GF-D8 (cell line): ENCODE data around the gene BRD1.

Experiments used
- DNase-seq: peaks from one replicate; lab custom pipeline; 2025; lab: John Stamatoyannopoulos, UW

Gene BRD1

DNA sequence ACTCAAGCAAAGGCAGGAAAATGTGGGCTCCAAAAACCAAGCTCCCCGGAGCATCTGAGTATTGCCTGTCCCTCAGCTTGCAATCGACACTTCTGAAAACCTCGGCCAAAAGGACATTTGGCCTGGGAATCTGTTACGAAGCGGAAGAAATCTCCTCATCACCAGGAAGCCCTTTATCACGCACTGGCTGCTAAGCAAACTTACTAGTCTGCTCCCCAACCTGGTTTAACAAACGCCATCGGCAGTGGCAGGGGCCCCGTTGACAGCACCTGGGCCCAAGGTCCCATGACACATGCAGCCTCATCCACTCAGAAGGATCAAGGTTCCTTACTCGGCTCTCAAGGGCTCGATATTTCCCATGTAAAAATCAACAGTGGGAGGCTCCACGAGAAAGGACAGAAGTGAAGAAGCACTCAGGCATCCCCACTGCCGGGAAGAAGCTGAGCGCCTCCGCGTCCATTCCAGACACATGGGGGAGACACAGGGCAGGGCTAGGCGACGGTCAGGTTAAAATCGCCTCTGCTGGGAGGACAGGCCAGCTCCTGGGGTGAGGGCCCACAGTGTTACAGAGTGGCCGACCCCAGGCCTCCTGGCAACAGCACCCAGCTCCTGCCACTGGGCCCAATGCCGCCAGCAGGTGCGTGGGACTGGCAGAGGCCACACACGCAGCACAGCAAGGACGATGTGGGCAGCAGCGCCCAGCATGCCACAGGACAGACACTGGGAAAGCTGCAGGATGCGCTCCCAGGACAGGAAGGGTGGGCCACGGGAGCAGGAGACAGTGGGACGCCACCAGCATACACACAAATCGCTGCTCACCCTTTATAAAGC lies 27.1 kb downstream of the BRD1 start:
- DNase-seq = no peak

DNA sequence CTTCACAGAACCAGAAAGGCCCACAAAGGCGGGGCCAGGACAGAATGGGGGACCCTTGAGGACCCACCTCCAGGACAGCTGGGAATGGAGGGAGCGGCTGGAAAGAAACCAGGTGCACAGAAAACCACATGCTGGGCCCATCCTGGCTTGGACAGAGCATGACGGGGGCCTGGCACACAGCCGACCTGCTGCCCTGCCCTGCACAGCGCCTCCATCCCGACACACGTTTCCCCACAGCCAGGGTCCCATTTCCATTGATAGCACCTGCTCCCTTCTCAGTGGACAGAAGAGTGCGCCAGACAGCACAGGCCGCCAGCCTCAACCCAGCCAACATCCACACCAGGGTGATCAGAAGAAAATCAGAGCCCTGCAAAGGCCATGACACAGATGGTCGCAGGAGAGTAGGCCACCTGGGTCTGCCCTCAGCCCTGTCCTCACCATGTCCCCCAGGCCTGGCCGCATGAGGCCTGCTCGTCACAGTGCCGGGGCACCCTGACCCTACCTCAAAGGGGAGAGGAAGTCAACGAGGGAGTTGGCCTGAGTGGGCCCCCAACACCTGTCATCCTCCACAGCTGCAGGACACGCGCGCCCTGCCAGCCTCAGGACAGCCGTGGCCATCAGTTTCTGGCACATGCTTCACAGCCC lies 28.1 kb downstream of the BRD1 start:
- no peak for DNase-seq

DNA sequence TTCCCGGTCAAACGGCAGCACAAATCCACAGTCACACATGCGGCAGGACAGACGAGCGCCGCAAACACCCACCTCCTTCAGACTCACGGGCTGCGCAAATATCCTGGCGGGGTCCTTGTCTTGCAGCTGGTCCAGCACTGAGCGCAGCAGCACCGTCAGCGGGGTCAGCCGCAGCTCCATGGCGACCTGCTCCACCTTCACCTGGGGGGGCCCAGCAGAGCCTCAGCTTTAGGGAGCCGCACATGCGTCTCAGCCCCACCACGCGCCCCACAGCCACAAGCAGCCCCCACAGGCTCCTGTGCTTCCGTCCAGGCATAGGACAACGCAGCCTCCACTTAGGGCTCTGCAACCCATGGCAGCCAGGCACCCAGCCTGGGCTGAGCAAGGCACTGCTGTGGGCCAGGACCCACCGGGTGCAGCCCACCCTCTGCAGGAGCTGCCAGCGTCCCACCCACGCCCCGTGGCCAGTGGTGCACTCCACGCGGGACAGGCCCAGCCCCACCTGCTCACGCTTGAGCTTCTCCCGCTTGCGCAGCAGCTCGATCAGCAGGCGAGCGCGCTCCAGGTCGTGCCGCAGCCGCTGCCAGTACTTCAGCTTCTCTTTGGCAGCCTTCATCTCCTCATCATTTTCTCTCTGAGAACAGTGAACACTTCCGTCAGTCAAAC lies 29.1 kb downstream of the BRD1 start:
- DNase-seq = no peak

DNA sequence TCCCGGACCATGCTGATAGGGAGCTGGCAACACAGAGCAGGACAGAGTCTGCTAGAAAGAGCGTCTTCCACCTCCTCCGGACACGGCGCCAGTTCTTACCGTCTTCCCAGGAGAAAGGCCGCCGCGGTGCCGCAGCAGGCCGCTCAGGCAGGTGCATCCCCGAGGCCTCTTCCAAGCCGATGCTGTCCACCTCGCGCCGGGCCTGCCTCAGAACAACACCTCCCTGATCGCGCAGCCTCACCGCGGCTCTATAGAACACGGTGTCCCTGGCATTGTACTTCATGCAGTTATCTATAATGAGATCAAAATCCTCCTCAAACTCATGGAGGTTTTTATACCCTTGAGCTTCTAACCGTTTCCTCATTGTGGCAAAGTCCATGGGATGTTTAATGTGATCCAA lies 30.0 kb downstream of the BRD1 start:
- no peak for DNase-seq

DNA sequence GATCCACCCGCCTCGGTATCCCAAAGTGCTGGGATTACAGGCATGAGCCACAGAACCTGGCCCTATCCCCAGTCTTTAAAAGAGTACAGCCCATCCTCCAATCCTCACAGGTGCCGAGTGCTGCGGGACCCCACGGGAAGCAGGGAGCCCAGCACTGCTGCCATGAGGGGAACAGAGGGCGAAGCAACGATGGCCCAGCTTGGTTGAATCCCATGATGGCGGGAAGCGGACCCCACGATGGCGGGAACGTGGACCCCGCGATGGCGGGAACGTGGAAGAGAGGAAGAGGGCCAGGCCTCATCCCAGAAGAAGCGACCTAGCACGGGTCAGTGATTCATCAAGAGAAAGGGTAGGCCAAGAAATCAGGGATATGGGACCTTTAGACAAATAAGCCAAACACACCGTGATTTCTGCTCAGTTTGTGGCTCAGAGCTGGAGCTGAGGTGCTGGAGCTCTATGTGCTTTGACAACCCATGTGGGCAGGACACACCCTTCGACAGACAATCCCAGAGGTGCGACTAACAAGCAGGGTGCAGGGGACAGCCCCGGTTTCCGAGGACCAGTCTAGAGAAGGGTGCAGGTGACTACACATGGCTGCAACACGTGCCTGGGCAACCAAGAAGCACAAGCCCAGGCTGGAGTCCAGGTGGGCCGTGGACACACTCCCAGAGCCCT lies 30.9 kb downstream of the BRD1 start:
- DNase-seq = no peak

DNA sequence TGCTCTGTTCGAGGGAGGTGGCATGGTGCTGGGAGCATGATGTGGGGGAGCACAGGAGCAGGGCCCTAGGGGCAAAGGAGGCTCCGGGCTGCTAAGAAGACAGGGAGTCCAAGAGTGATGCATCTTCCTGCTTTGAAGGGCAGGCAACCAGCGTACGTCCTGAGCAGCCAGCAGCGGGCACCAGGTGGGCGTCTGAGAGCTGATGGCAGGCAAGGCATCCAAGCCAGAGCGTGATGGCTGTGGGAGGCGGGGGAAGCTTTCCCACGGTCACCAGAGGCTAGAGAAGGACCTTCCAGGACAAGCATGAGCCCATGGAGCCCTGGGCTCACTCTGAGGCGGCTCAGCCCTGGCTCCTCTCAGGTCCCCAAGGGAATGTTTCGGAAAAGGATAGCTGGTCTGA lies 32.2 kb downstream of the BRD1 start:
- no peak for DNase-seq

DNA sequence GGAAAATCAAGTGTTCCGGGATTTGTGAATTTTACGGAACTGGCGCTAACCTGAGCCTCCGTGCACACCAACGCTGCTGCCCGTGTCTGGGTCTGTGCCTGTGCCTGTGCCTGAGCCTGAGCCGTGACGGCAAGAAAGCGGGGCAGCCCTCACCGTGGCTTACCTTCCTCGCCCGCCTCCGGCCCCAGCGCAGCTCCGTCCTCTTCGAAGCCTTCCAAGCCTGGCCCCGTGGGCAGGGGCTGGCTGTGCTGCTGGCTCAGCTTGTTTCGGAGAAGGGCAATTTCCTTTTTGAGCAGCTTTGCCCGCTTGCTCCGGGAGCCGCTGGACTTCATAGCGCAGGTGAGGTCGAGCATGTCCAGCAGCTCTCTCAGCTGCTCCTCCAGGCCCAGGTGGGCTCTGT lies 33.8 kb downstream of the BRD1 start:
- DNase-seq = no peak

DNA sequence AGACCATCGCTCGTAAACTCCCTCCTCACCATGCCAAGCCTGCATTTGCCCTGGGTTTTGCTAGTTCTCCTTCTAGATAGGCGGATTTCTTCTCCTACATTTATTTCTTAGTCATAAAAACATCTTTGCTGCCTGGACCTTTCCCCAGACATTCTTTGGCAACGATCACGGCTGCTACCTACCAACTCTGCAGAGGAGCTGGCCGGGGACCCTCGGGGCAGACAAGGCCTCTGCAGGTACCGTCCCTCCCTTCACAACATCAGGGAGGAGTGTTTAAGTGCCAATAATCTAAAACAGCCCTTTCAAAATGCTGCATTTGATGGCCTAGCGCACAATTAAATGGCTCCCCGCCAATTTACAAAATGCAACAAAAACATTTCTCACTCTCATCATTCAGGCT lies 34.4 kb downstream of the BRD1 start:
- no peak for DNase-seq

DNA sequence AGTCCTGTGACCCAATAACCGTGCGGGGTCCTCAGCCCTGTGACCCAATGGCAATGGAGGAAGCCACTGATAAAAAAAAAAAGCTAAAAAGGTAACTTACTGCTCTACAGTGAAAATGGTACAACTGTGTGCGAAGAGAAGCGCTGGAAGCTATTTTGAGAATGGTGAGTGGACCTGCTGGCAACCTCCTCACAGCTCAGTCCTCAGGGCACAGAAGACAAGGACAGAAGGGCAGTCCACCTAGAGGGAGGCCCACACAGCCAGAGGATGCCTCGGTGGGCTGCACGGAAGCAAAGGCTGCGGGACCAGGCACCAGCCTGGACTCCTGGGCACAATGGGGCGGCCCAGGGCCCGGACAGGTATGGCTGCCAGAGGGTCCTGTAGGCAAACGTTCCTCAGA lies 35.6 kb downstream of the BRD1 start:
- DNase-seq = no peak

DNA sequence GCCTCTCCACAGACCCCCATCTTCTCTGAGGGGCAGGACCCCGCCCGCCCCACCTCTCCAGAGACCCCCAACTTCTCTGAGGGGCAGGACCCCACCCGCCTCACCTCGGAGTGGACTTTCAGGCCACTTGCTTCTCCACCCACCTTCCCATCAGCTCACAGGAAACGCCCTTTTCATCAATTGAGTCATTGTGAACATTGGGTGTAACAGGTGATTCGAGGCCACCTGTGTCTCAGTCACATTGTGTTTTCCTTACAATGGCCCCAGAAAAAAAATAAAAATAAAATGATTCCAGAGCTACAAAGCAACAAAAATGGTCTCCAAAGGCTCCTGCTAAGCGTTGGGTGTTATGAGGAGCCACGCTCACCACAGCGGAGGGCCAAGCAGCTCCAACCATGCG lies 36.0 kb downstream of the BRD1 start:
- no peak for DNase-seq

DNA sequence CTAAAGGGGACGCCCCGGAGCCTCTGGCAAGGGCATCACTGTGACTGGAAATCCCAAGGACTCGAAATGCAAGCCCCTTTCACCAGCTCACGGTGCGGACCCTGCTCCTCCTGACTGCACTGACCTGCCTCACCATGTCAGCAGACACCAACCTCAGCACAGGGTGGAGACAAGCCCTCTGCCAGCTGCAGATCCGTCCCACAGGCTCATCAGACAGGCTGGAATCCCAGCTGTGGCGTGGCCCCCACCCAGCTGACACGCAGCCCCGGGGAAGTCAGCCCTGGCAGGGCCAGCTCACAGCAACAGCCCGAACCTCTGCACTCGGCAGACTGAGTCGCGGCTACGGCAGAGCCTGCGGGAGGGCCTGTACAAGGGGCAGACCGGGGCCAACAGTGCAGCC lies 36.8 kb downstream of the BRD1 start:
- no peak for DNase-seq

DNA sequence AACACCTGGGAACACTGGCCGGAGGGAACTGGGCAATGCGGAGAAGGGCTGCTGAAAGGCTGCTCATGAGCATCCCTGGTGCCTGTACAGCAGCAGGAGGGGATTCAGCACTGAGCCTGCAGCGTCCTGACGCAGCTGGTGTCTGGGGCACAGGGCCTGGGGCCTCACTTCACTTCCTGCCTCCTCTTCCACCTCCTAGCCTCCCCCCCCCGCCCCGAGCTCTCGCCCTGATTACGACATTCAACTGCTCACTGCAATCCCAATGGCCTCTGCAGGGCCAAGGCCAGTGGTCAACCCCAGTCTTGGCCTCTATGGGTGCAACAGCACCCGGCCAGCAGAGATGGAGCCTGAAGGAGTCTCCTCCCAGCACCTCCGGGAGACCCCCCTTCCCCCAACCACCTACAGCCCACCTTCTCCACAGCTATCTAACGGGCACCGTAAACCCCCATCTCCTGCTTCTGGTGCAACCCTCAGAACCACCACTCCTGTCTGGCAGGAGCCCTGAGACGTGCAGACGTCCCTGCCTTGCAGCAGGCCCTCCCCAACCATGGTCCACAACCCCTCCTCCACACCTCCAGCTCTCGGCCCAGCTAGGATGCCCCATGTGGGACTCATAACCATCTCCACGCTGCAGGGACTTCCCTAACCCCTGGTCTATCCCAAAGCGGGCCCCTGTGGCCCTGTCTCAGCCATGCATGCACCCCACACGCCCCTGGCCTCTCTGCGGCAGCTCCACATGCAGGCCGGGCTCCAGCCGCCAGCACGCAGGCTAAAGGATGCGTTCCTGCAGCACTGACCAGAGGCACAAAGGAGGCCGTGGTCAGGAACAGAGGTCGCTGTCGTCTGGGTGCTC lies 38.2 kb downstream of the BRD1 start:
- DNase-seq = peak; percentile 64

DNA sequence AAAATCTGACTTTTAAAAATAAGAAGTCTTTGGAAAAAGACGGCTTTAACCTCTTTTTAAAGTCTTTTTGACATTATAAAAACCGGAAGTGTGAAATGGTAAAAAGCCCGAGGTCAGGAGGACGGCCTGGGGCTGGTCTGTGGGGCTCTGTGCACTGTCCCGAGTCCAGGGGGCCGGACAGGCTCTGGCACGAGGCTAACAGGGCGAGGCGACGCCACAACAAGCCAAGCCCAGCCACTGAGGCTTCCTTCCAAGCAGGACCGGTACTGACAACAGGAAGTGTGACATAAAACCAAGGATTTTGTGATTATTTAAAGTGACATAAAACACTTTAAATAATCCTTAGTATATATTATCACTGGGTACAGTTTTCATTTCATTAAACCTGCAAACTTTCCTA lies 39.2 kb downstream of the BRD1 start:
- DNase-seq = peak; percentile 0

DNA sequence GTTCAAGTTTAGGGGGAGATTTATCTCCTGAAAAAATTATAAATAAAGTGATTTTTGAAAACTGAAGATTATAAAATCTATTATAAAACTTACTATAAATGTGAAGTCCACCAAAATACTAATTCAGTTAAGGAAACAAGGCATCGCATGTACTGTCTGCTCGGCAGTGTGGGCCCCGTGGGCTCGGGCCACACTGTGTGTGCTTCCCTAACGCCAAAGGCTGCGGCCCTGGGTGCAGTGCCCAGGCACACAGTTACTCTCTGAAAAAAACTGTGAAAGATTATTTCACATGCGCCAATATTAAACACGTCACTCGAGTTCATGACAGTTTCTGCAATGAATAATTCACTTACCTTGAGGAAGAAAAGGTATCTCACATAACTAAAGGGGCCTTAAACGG lies 39.8 kb downstream of the BRD1 start:
- no peak for DNase-seq

DNA sequence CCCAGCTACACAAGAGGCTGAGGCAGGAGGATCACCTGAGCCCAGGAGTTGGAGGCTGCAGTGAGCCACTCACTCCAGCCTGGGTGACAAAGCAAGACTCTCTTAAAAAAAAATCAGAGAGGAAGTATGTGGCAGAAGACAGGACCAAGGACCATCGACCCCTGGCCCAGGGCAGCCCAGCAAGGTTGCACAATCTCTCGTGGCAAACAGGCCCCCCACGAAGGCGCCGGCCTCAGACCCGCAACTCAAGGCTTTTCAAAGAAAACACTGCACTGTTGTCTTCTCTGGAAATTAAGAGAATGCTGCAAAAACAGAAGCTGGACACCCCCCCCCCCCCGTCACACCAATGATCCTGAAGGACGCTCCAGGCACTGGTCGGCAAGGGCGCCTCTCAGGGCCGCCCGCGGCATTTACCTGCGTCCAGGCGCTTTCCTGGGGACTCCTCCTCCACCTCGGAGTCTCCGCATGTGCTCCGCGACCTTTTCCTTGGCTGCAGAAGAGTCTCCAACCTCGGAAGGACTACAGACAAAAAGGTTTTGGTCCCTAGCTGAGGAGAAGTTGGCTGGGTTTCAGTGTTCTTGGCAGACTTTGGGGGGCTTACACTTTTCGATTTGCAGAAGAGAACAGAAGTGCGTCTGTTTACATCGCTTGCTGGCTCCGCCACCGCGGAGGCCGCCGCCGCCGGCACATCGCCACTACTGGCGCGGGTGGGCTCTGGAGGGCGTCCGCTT lies 40.5 kb downstream of the BRD1 start:
- DNase-seq = no peak

DNA sequence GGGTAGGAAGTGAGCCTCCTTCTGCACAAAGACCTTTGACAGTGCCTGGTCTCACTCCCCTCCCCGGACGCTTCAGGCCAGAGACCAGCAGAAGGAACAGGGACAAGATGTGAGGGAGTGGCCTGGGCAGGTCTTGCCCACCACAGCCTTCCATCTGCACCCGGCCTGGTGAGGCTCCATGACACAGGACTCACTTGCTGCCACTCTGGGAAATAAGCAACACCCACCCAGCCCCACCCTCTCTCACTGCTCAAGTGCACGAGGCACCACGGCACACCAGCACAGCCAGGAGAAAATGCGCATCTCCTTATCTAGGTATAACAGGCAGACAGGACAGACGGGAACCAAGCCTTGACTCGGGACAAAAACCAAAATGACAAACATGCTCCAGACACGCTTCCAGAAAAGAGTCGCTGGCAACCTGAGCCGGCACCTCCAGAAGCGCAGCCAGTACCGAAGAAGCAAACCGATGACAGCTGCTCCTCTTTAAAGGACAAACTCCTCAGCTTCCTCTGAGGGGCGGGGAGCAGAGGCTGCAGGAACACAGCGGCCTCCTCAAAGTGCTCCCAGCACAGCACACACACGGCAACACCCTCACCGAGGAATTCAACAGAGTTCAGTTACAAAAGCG lies 41.7 kb downstream of the BRD1 start:
- no peak for DNase-seq

DNA sequence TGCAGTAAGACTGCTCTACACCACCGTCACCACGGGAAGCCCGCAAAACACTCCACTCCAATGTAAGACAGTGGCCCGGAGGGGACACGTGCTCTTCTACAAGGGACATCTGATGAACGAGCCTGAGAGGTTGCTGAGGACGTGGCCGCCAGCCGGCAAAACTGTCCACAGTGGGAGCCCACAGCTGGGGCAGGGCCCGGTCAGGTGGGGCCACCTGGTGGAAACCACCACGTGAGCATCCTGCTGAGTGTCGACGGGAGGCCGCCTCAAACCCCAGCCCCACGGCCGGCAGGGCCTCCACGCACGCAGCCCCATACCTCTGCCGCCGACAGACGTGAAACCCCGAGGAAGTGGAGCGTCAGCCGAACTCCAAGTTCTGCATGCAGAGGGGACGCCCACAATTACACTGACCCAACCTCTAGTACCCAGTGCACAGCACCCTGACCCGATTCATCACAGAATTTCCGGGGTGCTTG lies 42.6 kb downstream of the BRD1 start:
- no peak for DNase-seq

DNA sequence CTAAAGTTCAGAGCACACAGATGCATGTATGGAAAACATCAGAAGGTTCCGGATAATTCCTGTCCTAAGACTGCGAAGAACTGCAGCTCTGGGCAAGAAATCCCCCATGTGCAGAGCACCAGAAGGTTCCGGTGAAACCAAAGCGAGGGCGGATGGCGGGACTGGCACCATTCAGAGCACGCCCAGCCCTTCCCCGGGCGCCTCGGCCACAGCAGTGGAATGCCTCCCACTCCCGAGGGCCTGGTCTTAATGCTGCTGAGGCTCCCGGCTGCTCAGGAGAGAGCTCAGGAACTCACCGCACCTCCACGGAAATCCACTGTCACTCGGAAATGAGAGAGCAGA lies 43.1 kb downstream of the BRD1 start:
- no peak for DNase-seq

DNA sequence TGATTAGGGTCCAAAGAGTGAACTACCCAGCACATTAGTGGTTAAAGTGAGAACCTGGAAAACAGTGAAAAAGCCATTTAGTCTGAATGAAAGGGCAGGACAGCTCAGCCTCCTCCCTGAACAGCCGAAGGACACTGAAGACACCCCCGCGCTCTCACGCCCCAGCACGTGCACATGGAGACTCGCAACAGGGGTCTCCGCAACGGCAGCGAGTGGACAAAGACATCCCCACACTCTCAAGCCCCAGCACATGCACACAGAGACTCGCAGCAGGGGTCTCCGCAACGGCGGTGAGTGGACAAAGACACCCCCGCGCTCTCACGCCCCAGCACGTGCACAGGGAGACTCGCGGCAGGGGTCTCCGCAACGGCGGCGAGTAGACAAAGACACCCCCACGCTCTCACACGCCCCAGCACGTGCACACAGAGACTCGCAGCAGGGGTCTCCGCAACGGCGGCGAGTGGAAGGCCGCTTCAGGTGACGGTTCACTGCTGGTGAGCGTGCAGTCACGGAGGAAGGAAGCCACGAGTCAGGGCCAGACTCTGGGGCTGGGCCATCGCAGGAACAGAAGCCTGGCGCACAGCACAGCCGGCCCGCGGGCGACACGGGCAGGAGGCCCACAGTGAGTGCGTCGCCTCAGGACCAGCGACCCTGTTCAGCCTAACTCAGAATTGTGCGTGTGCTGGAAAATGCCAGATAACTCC lies 43.6 kb downstream of the BRD1 start:
- no peak for DNase-seq
